Astrocyte of the spinal cord (primary cell): ENCODE measurements around the gene PXN.

Experiments
- DNase-seq: peaks from one replicate; pipeline ENCODE4 v3.0.0; 2011; ENCODE audit warnings: low read depth, low spot score
- H3K4me3 ChIP-seq: 2 replicates; pipeline ENCODE4 v1.5.1; 2011; ENCODE audit warnings: low read depth, mild to moderate bottlenecking, low read length, moderate library complexity
- in situ Hi-C: cut with HindIII; loops from 2 replicates; pipeline ENCODE4 v1.10.0; 2017; ENCODE audit warnings: low sequenced_read_pairs
- TF ChIP-seq, protein P1 (sequence below): IDR thresholded peaks from 2 replicates; pipeline ENCODE4 v1.5.1; 2012; ENCODE audit warnings: low read depth, mild to moderate bottlenecking, low read length, inconsistent platforms

The PXN gene

DNA sequence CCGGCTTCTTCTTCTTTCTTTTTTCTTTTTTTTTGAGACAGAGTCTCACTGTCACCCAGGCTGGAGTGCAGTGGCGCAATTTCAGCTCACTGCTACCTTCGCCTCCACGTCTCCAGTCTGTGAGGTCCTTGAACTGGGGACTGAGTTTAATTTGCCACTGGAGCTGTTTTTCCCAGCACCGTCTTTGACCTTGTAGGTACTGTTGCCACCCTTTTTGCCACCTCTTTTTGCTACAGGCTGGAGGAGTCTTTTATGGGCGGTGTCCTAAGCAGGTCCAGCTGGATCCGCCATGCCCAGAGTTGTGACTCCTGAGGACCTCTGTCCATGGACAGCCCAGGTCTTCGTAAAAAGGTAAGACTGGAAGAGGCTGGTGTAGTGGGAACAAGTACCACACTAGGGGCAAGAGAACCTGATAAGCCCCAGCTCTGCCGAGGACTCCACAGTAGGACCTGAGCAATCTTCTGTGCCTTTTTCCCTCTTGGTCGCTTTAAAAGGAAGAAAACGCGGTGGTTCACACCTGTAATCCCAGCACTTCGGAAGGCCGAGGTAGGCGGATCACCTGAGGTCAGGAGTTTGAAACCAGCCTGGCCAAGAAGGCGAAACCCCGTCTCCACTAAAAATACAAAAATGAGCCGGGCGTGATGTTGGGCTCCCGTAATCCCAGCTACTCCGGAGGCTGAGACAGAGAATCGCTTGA lies 25.2 kb upstream of the PXN start:
- peak overlapping the region; percentile 26 for H3K4me3 ChIP-seq
- in situ Hi-C loops: no loop called here
- no peak for DNase-seq
- TF ChIP-seq, protein P1, sequence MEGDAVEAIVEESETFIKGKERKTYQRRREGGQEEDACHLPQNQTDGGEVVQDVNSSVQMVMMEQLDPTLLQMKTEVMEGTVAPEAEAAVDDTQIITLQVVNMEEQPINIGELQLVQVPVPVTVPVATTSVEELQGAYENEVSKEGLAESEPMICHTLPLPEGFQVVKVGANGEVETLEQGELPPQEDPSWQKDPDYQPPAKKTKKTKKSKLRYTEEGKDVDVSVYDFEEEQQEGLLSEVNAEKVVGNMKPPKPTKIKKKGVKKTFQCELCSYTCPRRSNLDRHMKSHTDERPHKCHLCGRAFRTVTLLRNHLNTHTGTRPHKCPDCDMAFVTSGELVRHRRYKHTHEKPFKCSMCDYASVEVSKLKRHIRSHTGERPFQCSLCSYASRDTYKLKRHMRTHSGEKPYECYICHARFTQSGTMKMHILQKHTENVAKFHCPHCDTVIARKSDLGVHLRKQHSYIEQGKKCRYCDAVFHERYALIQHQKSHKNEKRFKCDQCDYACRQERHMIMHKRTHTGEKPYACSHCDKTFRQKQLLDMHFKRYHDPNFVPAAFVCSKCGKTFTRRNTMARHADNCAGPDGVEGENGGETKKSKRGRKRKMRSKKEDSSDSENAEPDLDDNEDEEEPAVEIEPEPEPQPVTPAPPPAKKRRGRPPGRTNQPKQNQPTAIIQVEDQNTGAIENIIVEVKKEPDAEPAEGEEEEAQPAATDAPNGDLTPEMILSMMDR: no peak

DNA sequence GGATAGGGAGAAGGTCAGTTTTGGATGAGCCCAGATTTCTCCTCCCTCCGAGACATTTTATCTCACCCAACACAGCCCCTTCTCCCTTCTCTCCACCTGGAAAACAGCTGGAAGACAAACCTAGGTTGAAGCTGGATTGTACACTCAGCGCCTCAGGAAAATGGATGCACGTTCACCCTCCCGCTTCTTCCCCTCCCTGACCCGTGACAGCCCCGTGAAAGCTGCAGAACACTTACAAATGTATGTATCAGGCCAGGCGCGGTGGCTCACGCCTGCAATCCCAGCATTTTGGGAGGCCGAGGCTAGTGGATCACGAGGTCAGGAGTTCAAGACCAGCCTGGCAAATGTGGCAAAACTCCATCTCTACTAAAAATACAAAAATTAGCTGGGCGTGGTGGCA lies 22.0 kb upstream of the PXN start:
- H3K4me3 ChIP-seq: no peak overlapping the region
- no peak for DNase-seq
- TF ChIP-seq, protein P1: no peak
- in situ Hi-C loops: no loop called here

DNA sequence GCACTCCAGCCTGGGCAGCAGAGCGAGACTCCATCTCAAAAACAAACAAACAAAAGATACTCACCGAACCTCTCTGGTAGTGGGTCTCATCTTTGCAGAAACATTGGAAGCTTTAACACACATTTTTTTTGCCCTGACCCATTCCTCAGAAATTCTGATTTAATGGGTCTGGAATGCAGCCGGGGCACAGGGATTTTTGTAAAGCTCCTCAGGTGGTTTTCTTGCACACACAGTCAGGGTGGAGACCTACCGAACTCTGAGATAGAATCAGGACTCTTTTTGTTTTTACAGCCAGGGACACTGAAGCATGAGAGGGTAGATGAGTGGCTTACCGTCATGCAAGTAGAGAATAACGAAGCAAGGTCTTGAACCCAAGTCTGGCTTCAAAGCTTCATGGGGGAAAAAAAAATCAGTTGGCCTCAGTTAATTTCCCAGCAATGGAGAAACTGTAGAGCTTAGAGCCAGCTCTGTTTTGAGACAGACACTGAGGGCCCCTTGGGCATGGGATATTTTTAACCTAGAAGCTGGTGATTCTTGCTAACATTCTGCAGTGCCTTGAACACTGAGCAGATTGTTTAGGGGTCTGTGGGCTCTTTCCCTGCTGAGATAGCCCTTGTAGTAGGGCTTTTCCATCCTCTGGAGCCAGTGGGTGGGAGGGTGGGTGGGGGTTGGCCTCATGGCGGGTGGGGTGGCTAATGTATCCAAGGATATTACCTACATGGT lies 21.4 kb upstream of the PXN start:
- no peak overlapping the region for H3K4me3 ChIP-seq
- TF ChIP-seq, protein P1: no peak
- in situ Hi-C loops: no loop called here
- DNase-seq: no peak

DNA sequence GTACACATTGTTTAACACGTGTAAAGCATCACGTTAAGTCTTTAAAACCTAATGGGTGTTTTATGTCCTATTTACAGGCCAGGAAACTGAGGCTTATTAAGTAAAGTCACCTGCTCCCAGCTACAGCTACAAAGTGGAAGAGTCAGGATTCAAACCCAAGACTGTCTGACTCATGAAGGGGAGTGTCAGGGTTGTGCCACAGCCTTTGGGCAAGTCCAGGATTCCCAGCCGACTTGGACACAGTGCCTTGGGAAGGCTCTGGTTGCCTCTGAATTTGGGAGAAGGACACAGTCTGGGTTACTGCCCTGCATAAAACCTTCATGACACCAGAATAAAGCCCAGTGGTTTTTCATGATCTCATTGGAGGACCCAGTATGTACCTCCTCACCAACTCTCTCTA lies 18.9 kb upstream of the PXN start:
- TF ChIP-seq, protein P1: no peak
- in situ Hi-C loops: no loop called here
- no peak for DNase-seq
- no peak overlapping the region for H3K4me3 ChIP-seq

DNA sequence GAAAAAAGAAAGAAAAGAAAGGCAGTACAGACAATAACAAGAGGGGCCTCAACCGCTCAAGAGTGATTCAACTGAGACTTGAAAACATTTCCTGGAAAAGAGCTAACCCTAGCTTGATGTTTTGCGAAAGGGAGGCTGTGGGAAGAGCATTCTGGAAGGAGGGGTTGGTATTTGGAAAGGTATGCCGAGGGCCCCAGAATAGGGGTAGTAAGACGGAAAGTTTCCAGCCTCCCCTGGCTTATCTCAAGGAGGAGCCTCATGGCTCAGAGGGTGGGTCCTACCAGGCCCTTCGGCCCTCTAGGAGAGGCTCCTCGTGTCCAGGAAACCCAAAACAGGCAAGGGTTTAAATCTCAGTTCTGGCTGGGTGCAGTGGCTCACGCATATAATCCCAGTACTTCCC lies 17.8 kb upstream of the PXN start:
- DNase-seq: no peak
- no peak overlapping the region for H3K4me3 ChIP-seq
- TF ChIP-seq, protein P1: no peak
- in situ Hi-C loops: no loop called here

DNA sequence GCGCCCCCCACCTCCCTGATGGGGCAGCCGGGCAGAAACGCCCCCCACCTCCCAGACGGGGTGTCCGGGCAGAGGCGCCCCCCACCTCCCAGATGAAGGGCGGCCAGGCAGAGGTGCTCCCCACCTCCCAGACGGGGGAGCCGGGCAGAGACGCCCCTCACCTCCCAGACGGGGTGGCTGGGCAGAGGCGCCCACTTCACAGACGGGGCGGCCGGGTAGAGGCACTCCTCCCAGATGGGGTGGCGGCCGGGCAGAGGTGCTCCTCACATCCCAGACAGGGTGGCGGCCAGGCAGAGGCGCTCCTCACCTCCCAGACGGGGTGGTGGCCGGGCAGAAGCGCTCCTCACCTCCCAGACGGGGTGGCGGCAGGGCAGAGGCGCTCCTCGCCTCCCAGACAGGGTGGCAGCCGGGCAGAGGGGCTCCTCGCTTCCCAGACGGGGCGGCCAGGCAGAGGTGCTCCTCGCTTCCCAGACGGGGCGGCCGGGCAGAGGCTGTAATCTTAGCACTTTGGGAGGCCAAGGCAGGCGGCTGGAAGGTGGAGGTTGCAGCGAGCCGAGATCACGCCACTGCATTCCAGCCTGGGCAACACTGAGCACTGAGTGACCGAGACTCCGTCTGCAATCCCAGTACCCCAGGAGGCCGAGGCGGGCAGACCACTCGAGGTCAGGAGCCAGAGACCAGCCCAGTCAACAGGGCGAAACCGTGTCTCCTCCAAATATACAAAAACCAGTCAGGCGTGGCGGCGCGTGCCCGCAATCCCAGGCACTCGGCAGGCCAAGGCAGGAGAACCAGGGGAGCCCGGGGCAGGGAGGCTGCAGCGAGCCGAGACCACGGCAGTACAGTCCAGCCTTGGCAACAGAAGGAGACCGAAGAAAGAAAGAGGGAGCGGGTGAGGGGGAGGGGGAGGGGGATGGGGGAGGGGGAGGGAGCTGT lies 12.9 kb upstream of the PXN start:
- in situ Hi-C loops: no loop called here
- no peak for DNase-seq
- TF ChIP-seq, protein P1: no peak
- no peak overlapping the region for H3K4me3 ChIP-seq
